IMR-90 (cell line): ENCODE measurements around the gene LRRC1. TPM values are rescaled to one million over a fixed set of nuclear protein-coding genes. Genes with fewer than 3 reads are reported as not detected.

Source experiments
- ATAC-seq: fragments of 200-7000 bp; cut with Tn5 transposase; 2 replicates; pipeline ENCODE4 v1.9.1; 2020; ENCODE audit warnings: low read depth, mild to moderate bottlenecking, moderate library complexity
- BruUV-seq: library from RNA; stranded (reverse); fragments of 400-500 nt; replicated peaks from 2 replicates; lab custom pipeline; 2021; lab: Mats Ljungman, UMichigan
- CTCF ChIA-PET: fragments of 300-600 bp; formaldehyde crosslinking; extraction: SDS; loops from one replicate; lab custom pipeline; 2021; ENCODE audit warnings: antibody characterized with exemption; lab: Yijun Ruan, JAX
- POLR2A ChIA-PET: fragments of 300-600 bp; sonication (Branson Sonifier 250); formaldehyde crosslinking; loops from one replicate; lab custom pipeline; 2022; ENCODE audit warnings: antibody characterized with exemption; ENCODE audit not compliant: unreplicated experiment; lab: Charles Lee
- DNase-seq: peaks from one replicate; pipeline ENCODE4 v3.0.0; 2013
- H2AFZ ChIP-seq: replicated peaks from 2 replicates; pipeline ENCODE3; 2013; ENCODE audit warnings: low read length, mild to moderate bottlenecking; ENCODE audit not compliant: poor library complexity
- H2AK5ac ChIP-seq: 2 replicates; pipeline ENCODE4 v1.6.1; 2013; ENCODE audit warnings: low read depth, low read length, inconsistent platforms
- H2AK9ac ChIP-seq: replicated peaks from 2 replicates; pipeline ENCODE3; 2013; ENCODE audit warnings: mild to moderate bottlenecking, low read depth, low read length, moderate library complexity; ENCODE audit not compliant: poor library complexity
- H2BK120ac ChIP-seq: 2 replicates; pipeline ENCODE4 v1.6.1; 2013; ENCODE audit warnings: low read depth, low read length, inconsistent platforms
- H2BK15ac ChIP-seq: 3 replicates; pipeline ENCODE4 v1.6.1; 2013; ENCODE audit warnings: low read depth, low read length, inconsistent platforms
- H2BK20ac ChIP-seq: 2 replicates; pipeline ENCODE4 v1.6.1; 2013; ENCODE audit warnings: low read depth, mild to moderate bottlenecking, inconsistent platforms, low read length, moderate library complexity
- H2BK5ac ChIP-seq: 2 replicates; pipeline ENCODE4 v1.6.1; 2013; ENCODE audit warnings: mild to moderate bottlenecking, low read depth, low read length, inconsistent platforms; ENCODE audit not compliant: poor library complexity, severe bottlenecking
- H3K14ac ChIP-seq: replicated peaks from 2 replicates; pipeline ENCODE4 v1.6.1; 2013; ENCODE audit warnings: low read depth, low read length, inconsistent platforms
- H3K18ac ChIP-seq: 2 replicates; pipeline ENCODE4 v1.6.1; 2013; ENCODE audit warnings: low read depth, low read length, control low read depth
- H3K23ac ChIP-seq: 2 replicates; pipeline ENCODE4 v1.6.1; 2013; ENCODE audit warnings: low read depth, low read length, inconsistent platforms
- H3K27ac ChIP-seq: 2 replicates; pipeline ENCODE4 v1.5.1; 2013; ENCODE audit warnings: mild to moderate bottlenecking, control low read depth, low read length; ENCODE audit not compliant: insufficient read depth
- H3K27me3 ChIP-seq: 2 replicates; pipeline ENCODE4 v1.6.1; 2013; ENCODE audit warnings: low read length; ENCODE audit not compliant: control insufficient read depth, insufficient read depth
- H3K36me3 ChIP-seq: 2 replicates; pipeline ENCODE4 v1.6.1; 2013; ENCODE audit warnings: low read length, mixed read lengths; ENCODE audit not compliant: control insufficient read depth, insufficient read depth
- H3K4ac ChIP-seq: 2 replicates; pipeline ENCODE4 v1.6.1; 2013; ENCODE audit warnings: low read depth, low read length, inconsistent platforms
- H3K4me1 ChIP-seq: 2 replicates; pipeline ENCODE4 v1.6.1; 2013; ENCODE audit warnings: low read length, mixed read lengths; ENCODE audit not compliant: control insufficient read depth, insufficient read depth
- H3K4me2 ChIP-seq: 2 replicates; pipeline ENCODE4 v1.6.1; 2013; ENCODE audit warnings: low read depth, mild to moderate bottlenecking, control low read depth, low read length, moderate library complexity
- H3K4me3 ChIP-seq: 2 replicates; pipeline ENCODE4 v1.5.1; 2013; ENCODE audit warnings: low read depth, mild to moderate bottlenecking, control low read depth, low read length, moderate library complexity; ENCODE audit not compliant: insufficient read depth
- H3K56ac ChIP-seq: 2 replicates; pipeline ENCODE4 v1.6.1; 2013; ENCODE audit warnings: low read length, inconsistent platforms; ENCODE audit not compliant: insufficient read depth; ENCODE audit errors: extremely low read depth
- H3K79me1 ChIP-seq, 2 experiments: 2 replicates each; pipeline ENCODE4 v1.6.1; 2013; ENCODE audit warnings: low read length in 2 of 2, inconsistent platforms in 1 of 2, low read depth in 1 of 2
- H3K9ac ChIP-seq: 2 replicates; pipeline ENCODE4 v1.6.1; 2013; ENCODE audit warnings: low read depth, low read length, control low read depth
- H3K9me1 ChIP-seq: 2 replicates; pipeline ENCODE4 v1.6.1; 2013; ENCODE audit warnings: low read length, inconsistent platforms; ENCODE audit not compliant: insufficient read depth
- H3K9me3 ChIP-seq: 2 replicates; pipeline ENCODE4 v1.6.1; 2013; ENCODE audit warnings: low read length; ENCODE audit not compliant: control insufficient read depth, insufficient read depth
- H4K20me1 ChIP-seq: 2 replicates; pipeline ENCODE4 v1.6.1; 2013; ENCODE audit warnings: low read length, inconsistent platforms; ENCODE audit not compliant: insufficient read depth
- H4K5ac ChIP-seq: 2 replicates; pipeline ENCODE4 v1.6.1; 2013; ENCODE audit warnings: mild to moderate bottlenecking, low read depth, low read length, control low read depth
- H4K8ac ChIP-seq, 2 experiments: 2 replicates each; pipeline ENCODE4 v1.6.1; 2013; ENCODE audit warnings: low read depth in 2 of 2, low read length in 2 of 2, control low read depth in 1 of 2, inconsistent platforms in 1 of 2
- H4K91ac ChIP-seq: 2 replicates; pipeline ENCODE4 v1.6.1; 2013; ENCODE audit warnings: low read depth, low read length, inconsistent platforms; ENCODE audit not compliant: insufficient read depth
- BHLHE40 ChIP-seq: fragments of 150-350 bp; IDR thresholded peaks from 2 replicates; pipeline ENCODE4 v1.6.1; 2016; ENCODE audit warnings: mild to moderate bottlenecking, low read depth, low read length
- MAFK ChIP-seq: IDR thresholded peaks from 2 replicates; pipeline ENCODE4 v1.6.1; 2012; ENCODE audit warnings: low read depth, low read length, improper control_type of control experiment
- MXI1 ChIP-seq: IDR thresholded peaks from 2 replicates; pipeline ENCODE4 v1.6.1; 2012; ENCODE audit warnings: low read depth, mild to moderate bottlenecking, low read length, moderate library complexity, borderline replicate concordance
- POLR2A ChIP-seq: IDR thresholded peaks from 2 replicates; pipeline ENCODE4 v1.6.1; 2012; ENCODE audit warnings: mild to moderate bottlenecking, low read depth, low read length
- SMC3 ChIP-seq: fragments of 150-350 bp; IDR thresholded peaks from 2 replicates; pipeline ENCODE4 v1.6.1; 2016; ENCODE audit warnings: low read depth, mild to moderate bottlenecking, antibody characterized with exemption, low read length, moderate library complexity
- WGBS, 2 experiments: methylation state at CpG; one replicate each; pipeline versions ENCODE4 v1.1.5 to v1.1.7; 2013; ENCODE audit warnings: missing lambda C conversion rate in 2 of 2; ENCODE audit not compliant: insufficient read length in 1 of 2; ENCODE audit errors: extremely low coverage in 2 of 2; 5-methylcytosine and 5-hydroxymethylcytosine counted together
- dilution Hi-C: fragments of 300-500 bp; cut with HindIII; formaldehyde crosslinking; loops from one replicate; pipeline ENCODE4 v1.14.3; 2018; ENCODE audit warnings: low sequenced_read_pairs; ENCODE audit not compliant: unreplicated experiment
- in situ Hi-C: fragments of 300-500 bp; cut with MboI; formaldehyde crosslinking; loops from 3 replicates; pipeline ENCODE4 v1.14.3; 2019; ENCODE audit warnings: low sequenced_read_pairs, inconsistent platforms, mixed read lengths
- intact Hi-C: fragments of 100-400 bp; cut with micrococcal nuclease; formaldehyde crosslinking; loops from 2 replicates; pipeline ENCODE4 v1.10.0; 2022
- polyA plus RNA-seq, 3 experiments: library from polyadenylated mRNA; depleted of rRNA; stranded (reverse); fragments of >200 nt; gene quantifications; 2 replicates each; pipeline ENCODE4 v1.2.3, GENCODE V29; 2012; ENCODE audit warnings: low replicate concordance in 1 of 3
- total RNA-seq: library from RNA; depleted of rRNA; stranded (reverse); fragments of >200 nt; gene quantifications from 2 replicates; pipeline ENCODE4 v1.2.3, GENCODE V29; 2012
- TF ChIP-seq, protein P1 (sequence below): fragments of 150-350 bp; IDR thresholded peaks from 2 replicates; pipeline ENCODE4 v1.6.1; 2016; ENCODE audit warnings: low read depth, mild to moderate bottlenecking, low read length, moderate library complexity, borderline replicate concordance
- TF ChIP-seq, protein P2 (sequence below): conservative IDR thresholded peaks from 2 replicates; pipeline ENCODE4 v1.5.1; 2012; ENCODE audit warnings: mild to moderate bottlenecking, low read depth, low read length, improper control_type of control experiment

Gene LRRC1
- total and polyA plus RNA-seq, 2 of the 4 experiments (the other 2 are of a cell fraction), result 5.1 to 6.1 TPM

DNA sequence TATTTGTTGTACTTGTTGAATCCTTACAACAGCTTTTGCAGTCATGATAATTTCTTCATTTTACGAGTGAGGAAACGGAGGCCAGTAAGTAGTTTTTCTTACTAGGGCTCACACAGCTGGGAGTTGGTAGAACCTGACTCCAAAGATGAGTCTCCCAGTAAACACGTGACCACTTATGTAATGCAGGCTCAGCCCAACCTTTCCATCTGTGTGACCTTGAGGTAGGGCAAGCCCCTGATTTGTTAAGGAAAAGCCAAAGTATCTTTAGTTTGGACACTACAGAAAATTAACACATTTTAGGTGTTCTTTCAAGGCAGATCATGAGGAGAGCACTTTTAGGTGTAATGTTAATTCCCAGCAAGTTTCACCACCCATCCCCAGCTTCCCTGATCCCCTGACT is 111.3 kb downstream of the LRRC1 start:
- H4K20me1 ChIP-seq, result no peaks in the 10 kb centered on the region
- no peak overlapping the region for H3K4ac ChIP-seq
- CTCF ChIA-PET, result no interaction called here
- no peak overlapping the region for H4K91ac ChIP-seq
- H3K27ac ChIP-seq, result no peak overlapping the region
- in situ Hi-C loops (no loop called here), dilution Hi-C loops (no loop called here), intact Hi-C loops (no loop called here)
- H3K9ac ChIP-seq, result no peak overlapping the region
- no peaks in the 10 kb centered on the region for H3K9me3 ChIP-seq
- H2BK120ac ChIP-seq, result no peak overlapping the region
- no peak overlapping the region for H2BK5ac ChIP-seq
- H3K23ac ChIP-seq, result no peak overlapping the region
- no peak overlapping the region for H2AFZ ChIP-seq
- no peak overlapping the region for H4K5ac ChIP-seq
- H2BK15ac ChIP-seq, result no peak overlapping the region
- 100% methylated on average over 1 of the region's 3 CpGs; no CpG with 5 or more reads in 1 of the 2 experiments for WGBS, 2 experiments
- no peak for DNase-seq
- no peak for ATAC-seq
- TF ChIP-seq, protein P1, sequence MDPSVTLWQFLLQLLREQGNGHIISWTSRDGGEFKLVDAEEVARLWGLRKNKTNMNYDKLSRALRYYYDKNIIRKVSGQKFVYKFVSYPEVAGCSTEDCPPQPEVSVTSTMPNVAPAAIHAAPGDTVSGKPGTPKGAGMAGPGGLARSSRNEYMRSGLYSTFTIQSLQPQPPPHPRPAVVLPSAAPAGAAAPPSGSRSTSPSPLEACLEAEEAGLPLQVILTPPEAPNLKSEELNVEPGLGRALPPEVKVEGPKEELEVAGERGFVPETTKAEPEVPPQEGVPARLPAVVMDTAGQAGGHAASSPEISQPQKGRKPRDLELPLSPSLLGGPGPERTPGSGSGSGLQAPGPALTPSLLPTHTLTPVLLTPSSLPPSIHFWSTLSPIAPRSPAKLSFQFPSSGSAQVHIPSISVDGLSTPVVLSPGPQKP, result no peak
- no peak for TF ChIP-seq POLR2A
- no peak for TF ChIP-seq MXI1
- TF ChIP-seq BHLHE40, result no peak
- no peak for TF ChIP-seq MAFK
- no peak for TF ChIP-seq SMC3
- TF ChIP-seq, protein P2, sequence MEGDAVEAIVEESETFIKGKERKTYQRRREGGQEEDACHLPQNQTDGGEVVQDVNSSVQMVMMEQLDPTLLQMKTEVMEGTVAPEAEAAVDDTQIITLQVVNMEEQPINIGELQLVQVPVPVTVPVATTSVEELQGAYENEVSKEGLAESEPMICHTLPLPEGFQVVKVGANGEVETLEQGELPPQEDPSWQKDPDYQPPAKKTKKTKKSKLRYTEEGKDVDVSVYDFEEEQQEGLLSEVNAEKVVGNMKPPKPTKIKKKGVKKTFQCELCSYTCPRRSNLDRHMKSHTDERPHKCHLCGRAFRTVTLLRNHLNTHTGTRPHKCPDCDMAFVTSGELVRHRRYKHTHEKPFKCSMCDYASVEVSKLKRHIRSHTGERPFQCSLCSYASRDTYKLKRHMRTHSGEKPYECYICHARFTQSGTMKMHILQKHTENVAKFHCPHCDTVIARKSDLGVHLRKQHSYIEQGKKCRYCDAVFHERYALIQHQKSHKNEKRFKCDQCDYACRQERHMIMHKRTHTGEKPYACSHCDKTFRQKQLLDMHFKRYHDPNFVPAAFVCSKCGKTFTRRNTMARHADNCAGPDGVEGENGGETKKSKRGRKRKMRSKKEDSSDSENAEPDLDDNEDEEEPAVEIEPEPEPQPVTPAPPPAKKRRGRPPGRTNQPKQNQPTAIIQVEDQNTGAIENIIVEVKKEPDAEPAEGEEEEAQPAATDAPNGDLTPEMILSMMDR, result no peak
- H3K14ac ChIP-seq, result no peak overlapping the region
- no peaks in the 10 kb centered on the region; a peak in 1 of 4 replicates for H3K79me1 ChIP-seq
- H3K4me1 ChIP-seq, result no peaks in the 10 kb centered on the region
- no peak overlapping the region for H3K4me2 ChIP-seq
- no peak overlapping the region for H2AK5ac ChIP-seq
- no peaks in the 10 kb centered on the region for H3K27me3 ChIP-seq
- H2AK9ac ChIP-seq, result no peak overlapping the region
- no peak overlapping the region for H2BK20ac ChIP-seq
- no peak overlapping the region for H4K8ac ChIP-seq
- POLR2A ChIA-PET, result no interaction called here
- H3K36me3 ChIP-seq, result peaks cover 10% of the 10 kb centered on the region
- H3K9me1 ChIP-seq, result peaks cover 3% of the 10 kb centered on the region; the same call in 1 of the 2 replicates
- no peak overlapping the region for H3K56ac ChIP-seq
- H3K4me3 ChIP-seq, result no peak overlapping the region
- no TSS peak for BruUV-seq
- H3K18ac ChIP-seq, result no peak overlapping the region
